ENCODE results near the gene MIEF2.

MIEF2 gene

DNA sequence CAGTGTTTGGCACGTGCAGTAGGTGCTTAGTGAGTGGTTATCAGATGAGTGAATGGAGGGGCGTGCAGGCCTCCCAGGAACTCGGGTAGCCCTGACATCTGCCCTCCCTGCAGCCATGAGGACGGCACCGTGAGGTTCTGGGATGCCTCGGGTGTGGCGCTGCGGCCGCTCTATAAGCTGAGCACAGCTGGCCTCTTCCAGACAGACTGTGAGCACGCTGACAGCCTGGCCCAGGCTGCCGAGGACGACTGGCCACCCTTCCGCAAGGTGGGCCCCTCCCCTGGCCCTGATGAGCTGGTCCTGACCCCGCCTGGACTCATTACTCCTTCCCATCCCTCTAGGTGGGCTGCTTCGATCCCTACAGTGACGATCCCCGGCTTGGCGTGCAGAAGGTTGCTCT is 24.0 kb upstream of the MIEF2 start:
- no peak for DNase-seq

DNA sequence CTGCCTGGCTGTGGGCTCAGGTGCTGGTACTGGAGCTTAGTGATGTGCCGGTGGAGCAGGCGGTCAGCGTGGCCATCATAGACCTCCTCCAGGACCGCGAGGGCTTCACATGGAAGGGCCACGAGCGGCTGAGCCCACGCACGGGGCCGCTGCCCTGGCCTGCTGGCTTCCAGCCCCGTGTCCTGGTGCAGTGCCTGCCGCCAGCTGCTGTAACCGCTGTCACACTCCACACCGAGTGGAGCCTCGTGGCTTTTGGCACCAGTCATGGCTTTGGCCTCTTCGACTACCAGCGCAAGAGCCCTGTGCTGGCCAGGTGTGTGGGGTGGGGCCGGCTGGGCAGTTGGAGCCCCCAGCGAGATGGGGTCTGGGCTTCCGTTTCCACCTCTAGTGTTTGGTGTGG is 23.0 kb upstream of the MIEF2 start:
- no peak for DNase-seq

DNA sequence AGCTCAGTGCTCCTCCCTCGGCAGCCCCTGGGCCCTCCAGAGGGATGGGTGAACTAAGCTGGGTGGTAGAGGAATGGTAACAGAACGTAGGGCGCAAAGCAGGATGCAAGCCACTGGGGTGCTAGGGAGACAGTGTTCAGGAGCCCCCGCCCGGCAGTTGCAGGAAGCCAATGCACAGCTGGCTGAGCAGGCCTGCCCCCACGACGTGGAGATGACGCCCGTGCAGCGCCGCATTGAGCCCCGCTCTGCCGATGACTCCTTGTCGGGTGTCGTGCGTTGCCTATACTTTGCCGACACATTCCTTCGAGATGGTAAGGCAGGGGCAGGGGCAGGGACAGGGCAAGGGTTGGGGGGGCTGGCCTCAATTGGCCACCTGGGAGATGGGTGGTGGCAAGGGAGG is 22.2 kb upstream of the MIEF2 start:
- DNase-seq, result no peak

DNA sequence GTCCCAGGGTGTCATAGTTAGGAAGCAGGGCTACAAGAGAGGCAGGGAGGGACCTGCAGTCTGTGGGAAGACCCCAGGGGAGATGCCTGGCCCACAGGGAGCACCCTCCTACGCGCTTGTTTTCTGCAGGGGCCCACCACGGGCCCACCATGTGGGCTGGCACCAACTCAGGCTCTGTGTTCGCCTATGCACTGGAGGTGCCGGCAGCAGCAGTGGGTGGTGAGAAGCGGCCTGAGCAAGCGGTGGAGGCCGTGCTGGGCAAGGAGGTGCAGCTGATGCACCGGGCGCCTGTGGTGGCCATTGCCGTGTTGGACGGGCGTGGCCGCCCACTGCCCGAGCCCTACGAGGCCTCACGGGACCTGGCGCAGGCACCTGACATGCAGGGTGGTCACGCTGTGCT is 20.0 kb upstream of the MIEF2 start:
- no peak for DNase-seq

DNA sequence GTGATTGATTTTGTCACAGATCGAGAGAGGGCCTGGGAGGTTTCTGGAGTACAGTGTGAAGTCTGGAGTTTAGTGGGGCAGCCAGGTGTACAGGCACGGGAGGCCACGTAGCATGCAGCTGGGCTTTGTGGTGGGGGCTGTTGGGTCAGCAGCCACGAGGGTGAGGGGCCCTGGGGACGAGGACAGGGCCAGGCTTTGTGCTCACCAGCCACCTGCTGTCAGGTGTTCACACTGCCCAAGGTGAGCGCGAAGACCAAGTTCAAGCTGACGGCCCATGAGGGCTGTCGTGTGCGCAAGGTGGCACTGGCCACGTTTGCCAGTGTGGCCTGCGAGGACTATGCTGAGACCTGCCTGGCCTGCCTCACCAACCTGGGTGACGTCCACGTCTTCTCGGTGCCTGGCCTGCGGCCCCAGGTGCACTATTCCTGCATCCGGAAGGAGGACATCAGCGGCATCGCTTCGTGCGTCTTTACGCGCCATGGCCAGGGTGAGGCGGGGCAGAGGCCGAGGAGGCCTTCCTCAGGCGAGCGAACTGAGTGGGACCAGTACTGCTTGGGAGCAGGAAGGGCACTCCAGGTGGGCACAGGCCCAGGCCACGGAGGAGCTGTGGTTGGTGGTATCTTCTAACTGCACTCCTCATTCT is 19.1 kb upstream of the MIEF2 start:
- DNase-seq, result no peak

GRCh38 chr17:18245038-18245776 is 15.3 kb upstream of the MIEF2 start:
- DNase-seq, result no peak

DNA sequence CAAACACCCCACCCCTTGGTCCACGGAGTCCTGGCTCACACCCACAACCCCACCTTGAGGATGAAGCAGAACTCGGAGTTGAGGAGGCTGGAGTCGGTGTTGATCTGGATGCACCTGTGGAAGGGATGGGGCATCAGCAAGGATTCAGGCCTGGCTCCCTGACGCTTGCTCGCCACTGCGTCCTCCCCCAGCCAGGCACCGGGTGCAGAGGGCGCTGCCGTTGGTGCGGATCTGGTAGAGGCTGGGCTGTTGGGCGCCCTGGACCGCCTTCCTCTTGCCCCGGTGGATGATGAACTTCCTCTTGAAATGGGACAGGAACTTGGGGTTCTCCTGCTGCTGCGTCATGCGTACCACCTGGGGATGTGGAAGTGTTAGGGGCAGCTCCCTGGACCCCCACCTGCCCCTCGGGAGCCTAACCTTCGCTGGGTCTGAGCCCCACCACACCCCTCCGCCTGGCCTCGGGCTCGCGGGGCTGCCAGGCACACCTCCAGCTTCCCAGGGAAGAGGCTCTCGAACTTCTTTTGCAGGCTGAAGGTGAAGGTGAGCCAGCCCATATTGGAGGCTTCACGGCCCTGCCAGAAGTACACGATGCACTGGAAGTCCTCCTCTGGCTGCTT is 14.2 kb upstream of the MIEF2 start:
- no peak for DNase-seq

GRCh38 chr17:18246880-18247612 is 13.4 kb upstream of the MIEF2 start:
- peak; percentile 44 to 70 for DNase-seq

- no peak for DNase-seq
Measured at GRCh38 chr17:18247613-18248001, 12.9 kb upstream of the MIEF2 start.

DNA sequence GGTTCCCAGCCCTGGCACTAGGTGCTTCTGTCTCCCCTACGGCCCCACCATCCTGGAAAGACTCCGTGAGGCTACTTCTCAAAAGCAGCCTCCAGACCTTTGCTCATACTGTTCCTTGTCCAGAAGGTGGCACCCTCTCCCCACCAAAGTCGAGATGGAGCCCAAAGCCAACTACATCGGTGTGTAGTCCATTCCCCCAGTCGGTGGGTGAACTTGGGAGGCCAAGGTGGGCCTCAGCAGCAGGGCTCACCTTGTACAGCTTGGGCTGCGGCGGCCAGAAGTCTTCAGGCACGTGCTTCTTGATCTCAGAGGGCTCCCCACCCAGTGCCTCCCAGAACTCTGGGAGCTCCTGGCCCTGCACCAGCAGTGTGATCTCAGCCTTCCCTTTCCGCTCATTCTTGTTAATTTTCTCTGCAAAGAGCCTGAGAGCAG is 12.1 kb upstream of the MIEF2 start:
- peak; percentile 64 to 68 for DNase-seq

- DNase-seq, result no peak
Measured at GRCh38 chr17:18248811-18249210, 11.7 kb upstream of the MIEF2 start.

DNA sequence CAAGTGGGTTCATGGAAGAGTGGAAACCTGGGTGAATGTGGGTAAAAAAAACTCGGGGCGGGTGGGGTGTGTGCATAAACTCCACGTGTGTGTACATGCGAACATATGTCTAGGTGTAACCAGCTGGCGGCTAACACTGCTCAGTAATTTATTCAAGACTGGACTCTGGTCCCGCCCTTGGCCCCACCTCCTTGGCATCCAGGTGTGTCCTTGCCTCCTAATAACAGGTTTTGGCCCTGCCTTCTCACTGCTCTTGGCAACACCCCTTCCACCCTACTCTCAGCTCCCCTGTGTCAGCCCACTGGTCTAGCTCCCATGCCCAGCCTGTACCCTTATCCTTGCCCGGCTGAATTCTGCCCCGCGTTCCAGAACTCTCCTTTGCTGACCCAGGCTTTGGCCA is 10.2 kb upstream of the MIEF2 start:
- DNase-seq, result no peak

DNA sequence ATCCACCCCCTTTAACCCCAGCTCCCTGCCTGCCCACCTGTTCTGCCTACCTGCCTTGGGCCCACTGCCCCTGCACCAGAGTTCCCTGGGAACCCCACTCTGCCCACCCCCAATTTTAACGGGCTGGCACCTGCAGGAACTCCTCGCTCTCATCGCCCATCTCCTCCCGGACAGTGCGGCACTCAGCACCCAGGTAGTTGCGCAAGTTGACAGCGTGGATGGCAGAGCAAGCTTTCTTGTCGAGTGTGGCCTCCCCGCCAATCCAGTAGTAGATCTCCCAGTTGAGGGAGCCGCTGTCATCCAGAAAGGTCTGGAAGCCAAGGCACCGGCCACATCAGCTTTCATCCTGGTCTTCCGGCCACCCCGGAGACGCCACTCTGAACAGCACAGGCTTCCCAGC is 9.8 kb upstream of the MIEF2 start:
- DNase-seq, result no peak

GRCh38 chr17:18251204-18251603 is 9.3 kb upstream of the MIEF2 start:
- DNase-seq, result no peak

GRCh38 chr17:18252160-18252559 is 8.3 kb upstream of the MIEF2 start:
- no peak for DNase-seq

DNA sequence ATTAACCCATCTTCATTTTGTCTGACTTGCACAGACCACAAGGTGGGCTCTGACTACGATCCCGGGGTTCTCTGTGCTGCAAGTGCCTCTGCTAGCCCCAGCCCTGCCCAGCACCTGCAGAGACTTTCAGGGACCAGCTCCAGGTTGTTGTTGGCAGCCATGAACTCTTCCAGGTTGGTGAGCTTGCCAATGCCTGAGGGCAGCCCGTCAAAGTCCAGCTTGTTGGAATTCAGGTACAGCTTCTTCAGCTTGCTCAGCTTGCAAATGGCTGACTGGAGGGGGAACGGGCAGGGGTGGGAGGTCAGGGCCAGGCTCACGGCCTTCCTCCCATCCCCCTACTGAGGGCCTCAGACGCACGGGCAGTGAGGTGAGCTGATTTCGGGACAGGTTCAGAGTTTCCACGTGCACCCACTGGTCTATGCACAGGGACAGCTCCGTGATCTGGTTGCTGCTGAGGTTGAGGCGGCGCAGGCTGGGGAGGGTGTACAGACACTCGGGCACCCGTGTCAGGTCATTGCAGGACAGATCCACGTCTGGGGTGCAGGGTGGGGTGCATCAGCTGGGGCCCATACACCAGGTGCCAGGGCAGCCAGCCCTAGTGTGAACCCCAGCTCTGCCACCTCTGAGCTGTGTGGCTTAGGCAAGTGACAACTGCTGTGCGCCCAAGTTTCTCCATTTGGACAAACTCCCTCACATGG is 7.1 kb upstream of the MIEF2 start:
- DNase-seq, result no peak

DNA sequence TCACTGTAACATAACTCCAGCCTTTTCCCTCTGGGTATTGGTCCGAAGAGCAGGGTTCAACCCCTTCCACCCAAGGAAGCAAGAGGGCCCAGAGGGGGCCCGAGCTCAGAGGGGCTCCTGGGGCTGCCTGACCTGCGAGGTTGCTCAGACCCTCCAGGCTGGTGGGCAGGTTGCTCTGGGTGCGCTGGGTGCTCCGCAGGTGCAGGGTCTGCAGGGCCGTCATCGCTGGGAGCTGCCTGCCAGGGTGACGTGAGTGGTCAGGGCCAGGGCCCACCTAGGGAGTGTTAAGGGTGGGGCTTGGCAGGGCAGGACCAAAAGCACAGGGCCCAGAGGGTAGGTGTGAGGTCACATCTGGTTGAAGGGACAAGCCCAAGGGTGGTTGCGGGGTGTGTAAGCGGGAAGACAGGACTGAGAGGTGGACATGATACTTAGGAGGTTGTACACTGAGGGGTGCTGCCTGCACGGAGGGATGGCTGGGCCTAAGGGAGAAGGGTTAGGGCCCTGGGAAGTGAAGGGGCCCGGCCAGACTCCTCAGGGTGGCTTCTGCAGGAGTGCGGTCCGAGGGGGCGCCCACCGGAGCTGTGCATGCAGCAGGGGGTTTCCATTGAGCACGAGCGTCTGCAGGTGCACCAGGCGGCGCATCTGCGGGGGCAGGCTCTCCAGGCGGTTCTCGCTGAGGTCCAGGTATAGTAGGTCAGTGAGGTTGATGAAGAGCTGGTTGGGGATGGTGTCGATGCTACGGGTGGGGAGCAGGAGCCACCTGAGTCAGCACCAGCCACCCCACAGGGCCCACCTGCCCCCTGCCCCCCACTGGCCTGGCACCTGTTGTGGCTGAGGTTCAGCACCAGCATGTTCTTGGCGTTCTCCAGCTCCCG is 6.3 kb upstream of the MIEF2 start:
- DNase-seq, result no peak

- no peak for DNase-seq
Measured at GRCh38 chr17:18254888-18255649, 5.4 kb upstream of the MIEF2 start.

DNA sequence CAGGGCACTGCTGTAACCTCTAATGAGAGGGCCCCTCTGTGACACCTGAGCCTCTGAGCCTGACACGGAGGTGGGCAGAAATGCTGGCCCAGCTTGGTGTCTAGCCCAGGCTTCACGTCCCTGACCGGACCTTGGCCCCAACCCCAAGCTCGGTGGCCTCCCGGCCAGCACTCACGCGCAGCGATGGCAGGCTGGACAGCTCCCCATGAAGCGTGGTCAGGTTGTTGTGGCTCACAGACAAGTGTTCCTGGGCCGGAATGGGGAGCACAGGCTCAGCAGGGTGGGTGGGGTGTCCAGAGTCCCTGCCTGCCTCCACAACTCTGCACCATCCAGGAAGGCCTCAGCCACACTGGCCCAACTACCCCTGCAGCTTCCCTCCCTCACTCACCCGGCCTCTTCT is 4.1 kb upstream of the MIEF2 start:
- DNase-seq, result no peak

- DNase-seq, result no peak
Measured at GRCh38 chr17:18256776-18257175, 3.7 kb upstream of the MIEF2 start.

All from stimulated activated CD4-positive, alpha-beta T cell treated with anti-CD3 and anti-CD28 coated beads, Interleukin-2, amount 100 ng/mL, for 24 hours (primary cell).